HUDEP-2 (cell line): ENCODE results near the gene HTRA1.

Source experiments
- DNase-seq, 76 experiments: peaks; one replicate each; lab custom pipeline; 2025; ENCODE audit not compliant: unreplicated experiment in 76 of 76; lab: John Stamatoyannopoulos, UW

HTRA1 gene

GRCh38 chr10:122461367-122461728 is at the start of gene HTRA1:
HTRA1 (plus strand) TSS chr10:122461553; CDS start chr10:122461653, 100 bp downstream.
- DNase-seq: no peak

GRCh38 chr10:122413327-122413726 is 48.0 kb upstream of the HTRA1 start:
- DNase-seq: no peak

GRCh38 chr10:122417667-122418066 is 43.7 kb upstream of the HTRA1 start:
- DNase-seq: no peak

DNA sequence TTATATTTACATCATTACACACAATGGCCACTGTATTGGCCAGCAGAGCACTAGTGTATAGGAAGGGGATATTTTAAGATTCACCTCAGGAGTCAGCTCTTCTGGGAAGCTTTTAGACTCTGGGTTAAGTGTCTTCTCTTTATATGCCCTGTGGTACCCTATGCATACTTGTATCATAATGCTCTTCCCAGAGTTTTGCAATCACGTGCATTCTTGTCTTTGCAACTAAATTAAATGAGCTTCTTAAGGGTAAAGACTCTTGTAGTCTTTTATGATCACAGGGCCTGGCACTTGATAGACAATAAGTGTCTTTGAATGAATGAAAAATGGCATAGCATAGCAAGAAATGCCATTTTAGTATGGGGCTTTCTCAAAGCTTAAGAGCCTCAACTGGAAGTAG is 42.3 kb upstream of the HTRA1 start:
- no peak for DNase-seq

DNA sequence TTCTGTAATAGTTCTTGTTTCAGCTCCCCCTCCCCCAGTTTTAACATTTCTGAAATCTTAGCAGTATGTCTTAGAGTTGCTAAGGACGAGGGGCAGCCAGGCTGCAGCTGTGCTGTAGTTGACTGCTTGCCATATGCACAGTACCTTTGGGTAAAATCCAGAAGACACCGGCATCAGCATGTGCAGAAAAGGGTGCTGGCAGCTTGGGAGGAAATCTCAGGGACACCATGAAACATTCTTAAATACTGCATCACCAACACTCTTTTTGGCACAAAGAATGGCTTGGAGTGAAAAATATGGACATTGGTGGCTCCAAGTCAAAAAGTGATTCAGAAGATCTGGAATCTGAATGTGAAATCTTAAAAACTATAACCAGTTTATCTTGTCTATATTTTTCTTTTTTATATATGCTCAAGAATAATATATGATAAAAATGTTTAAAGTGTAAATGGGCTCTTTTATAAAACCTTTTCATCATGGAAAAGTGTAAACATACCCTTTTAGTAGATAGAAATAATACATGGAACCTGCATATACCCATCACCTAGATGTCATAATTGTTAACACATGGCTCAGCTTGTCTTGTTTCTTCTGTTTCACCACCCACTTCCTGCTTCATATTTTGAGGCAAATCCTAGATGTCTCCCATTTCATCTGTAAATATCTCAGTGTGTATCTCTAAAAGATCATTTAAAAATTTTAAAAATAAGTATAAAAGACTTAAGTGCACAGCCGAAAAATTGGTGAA is 41.3 kb upstream of the HTRA1 start:
- DNase-seq: no peak

- no peak for DNase-seq
Measured at GRCh38 chr10:122420624-122421007, 40.7 kb upstream of the HTRA1 start.

DNA sequence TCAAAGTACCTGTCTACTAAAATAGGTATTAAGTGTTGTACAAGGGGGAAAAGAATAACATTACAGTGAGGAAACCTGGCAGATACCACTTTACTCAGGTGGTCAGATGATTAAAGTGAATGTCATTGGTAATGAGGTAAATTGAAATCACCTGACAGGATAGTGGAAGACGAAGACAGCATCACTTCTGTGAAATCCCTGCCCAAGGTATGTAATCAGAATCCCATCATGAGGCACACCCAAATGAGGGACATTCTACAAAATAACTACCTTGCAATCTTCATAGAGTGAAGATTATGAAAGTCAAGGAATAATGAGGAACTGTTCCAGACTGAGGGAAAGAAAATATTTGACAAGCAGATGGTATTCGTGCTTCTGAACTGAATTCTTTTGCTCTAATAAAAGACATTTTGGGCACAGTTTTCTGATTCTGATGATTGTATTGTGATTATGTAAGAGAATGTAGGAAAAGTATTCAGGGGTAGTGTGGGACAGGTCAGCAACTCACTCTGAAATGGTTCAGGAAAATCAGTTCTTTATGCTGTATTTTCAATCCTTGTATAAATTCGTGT is 40.2 kb upstream of the HTRA1 start:
- DNase-seq: no peak

- no peak for DNase-seq
Measured at GRCh38 chr10:122421742-122422141, 39.6 kb upstream of the HTRA1 start.

DNA sequence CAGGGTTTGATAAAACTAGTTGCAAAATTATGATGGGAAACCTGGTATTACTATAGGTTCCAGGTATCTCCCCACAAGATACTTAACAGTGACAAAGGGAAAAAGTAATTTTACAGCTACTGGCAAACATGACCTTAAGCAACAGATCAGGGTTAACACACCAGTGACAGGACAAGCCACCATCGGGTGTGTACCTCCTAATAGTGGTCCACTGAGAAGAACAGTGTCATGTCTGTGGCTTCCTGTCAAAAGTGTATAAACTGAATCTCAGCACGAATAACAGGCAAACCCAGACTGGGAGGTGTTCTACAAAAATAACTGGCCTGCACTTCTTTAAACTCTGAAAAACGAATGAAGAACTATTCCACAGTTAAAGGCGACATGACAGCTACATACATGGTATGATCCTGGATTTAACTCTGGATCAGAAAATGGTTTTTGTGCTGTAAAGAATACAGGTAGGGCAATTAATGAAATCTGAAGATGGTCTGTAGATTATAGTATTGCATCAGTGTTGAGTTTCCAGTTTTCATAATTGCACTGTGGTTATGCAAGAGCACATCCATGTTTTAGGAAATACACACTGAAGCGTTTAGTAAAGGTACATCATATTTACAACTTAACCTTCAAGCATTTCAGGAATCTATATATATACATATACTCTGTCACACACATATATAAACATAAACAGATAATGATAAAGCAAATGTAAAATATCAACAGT is 38.9 kb upstream of the HTRA1 start:
- DNase-seq: no peak

GRCh38 chr10:122424059-122424458 is 37.3 kb upstream of the HTRA1 start:
- no peak for DNase-seq

DNA sequence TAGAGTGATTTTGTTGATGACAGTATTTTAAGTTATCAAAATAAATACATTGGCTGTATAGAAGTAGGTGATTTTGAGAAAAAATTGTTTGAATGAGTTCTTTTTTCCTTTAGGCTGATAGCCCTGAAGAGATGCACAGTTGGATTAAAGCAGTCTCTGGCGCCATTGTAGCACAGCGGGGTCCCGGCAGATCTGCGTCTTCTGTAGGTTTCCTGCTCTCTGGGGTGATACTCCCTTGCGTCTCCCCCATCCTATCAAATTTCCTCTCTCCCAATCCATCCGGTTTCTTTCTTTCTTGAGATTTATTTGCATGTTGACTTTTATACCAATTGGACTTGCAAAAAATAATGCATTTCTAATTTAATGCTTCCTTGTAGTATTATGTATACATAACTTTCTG is 34.5 kb upstream of the HTRA1 start:
- no peak for DNase-seq

GRCh38 chr10:122427280-122427679 is 34.1 kb upstream of the HTRA1 start:
- no peak for DNase-seq

- DNase-seq: peak in 22 of 76 experiments; percentile 5 to 51 (median 24)
Measured at GRCh38 chr10:122435212-122435827, 26.0 kb upstream of the HTRA1 start.

- no peak for DNase-seq
Measured at GRCh38 chr10:122441961-122442360, 19.4 kb upstream of the HTRA1 start.

GRCh38 chr10:122445469-122445868 is 15.9 kb upstream of the HTRA1 start:
- DNase-seq: no peak

GRCh38 chr10:122445904-122446303 is 15.4 kb upstream of the HTRA1 start:
- no peak for DNase-seq

DNA sequence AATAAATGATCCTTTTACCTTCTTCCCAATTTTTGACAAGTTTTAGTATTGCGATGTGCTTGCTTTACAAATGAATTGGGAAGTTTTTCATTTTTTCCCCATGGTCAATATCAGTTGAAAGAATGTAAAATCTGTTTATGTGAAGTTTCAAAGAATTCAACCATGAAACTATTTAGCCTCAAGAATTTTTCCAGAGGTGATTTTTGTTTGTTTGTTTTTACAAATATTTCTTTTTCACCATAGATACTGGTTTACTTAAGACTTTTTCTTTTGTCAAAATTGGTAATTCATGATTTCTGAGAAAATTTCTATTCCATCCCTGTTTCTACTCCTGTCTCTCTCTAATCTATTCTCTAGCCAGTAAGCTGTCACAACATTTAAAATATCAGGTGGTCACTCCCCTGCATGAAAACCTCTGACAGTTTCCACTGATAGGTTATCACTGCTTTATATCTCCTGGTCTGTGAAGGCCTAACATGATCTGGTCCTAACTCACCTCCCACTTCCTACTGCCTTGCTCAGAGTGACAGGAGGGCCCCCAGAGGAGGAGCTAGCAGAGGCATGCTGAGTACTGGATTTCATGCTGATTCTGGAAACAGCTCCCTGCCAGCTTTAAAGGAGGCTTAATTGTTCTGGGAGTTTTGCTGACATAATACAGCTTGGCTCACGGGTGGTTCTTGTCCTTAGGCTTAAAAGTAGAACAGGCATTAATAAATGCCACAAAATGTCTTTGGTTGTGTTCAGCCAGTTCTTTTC is 14.5 kb upstream of the HTRA1 start:
- peak in 9 of 76 experiments; percentile 4 to 59 (median 16) for DNase-seq

DNA sequence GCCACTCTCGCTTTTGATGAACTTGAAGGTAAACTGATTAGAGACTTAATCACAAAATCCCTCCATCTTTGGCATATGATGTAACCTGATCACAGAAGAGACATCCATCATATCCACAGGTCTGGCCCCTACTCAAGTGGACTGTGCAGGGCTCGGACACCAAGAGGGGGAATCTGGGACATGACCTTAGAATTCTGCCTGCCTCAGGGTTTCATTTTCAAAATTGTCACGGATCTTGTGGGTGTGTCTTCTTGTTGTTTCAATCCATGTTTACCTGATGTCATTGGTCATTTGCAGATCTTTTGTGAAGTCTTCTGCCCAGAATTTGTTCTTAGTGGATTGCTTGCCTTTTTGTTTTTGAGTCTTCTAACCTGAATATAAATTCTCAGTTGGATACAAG is 12.8 kb upstream of the HTRA1 start:
- no peak for DNase-seq

GRCh38 chr10:122449153-122449552 is 12.2 kb upstream of the HTRA1 start:
- DNase-seq: no peak

- DNase-seq: no peak
Measured at GRCh38 chr10:122450353-122450990, 10.9 kb upstream of the HTRA1 start.
